HepG2 (cell line): ENCODE data around the gene ESPN. TPM values are rescaled to one million over a fixed set of nuclear protein-coding genes. Genes with fewer than 3 reads are reported as not detected.

ENCODE experiments used
- ATF7-NPFF ChIP-seq: sonication (generic); formaldehyde crosslinking; IDR thresholded peaks from 2 replicates; pipeline ENCODE4 v1.8.1; 2023; ENCODE audit warnings: mild to moderate bottlenecking, low read depth, missing genetic modification reagents, moderate library complexity
- CBX5 ChIP-seq: sonication (generic); formaldehyde crosslinking; IDR thresholded peaks from 2 replicates; pipeline ENCODE4 v1.4.0; 2020; ENCODE audit warnings: missing genetic modification reagents, borderline replicate concordance
- MLLT10 ChIP-seq: sonication (generic); formaldehyde crosslinking; IDR thresholded peaks from 2 replicates; pipeline ENCODE4 v1.4.0; 2020; ENCODE audit warnings: missing genetic modification reagents
- NBN ChIP-seq: fragments of 450-650 bp; conservative IDR thresholded peaks from 2 replicates; pipeline ENCODE4 v1.6.1; 2017
- PPARG ChIP-seq: conservative IDR thresholded peaks from 2 replicates; pipeline ENCODE4 v1.6.1; 2016; ENCODE audit warnings: missing biosample characterization, missing genetic modification reagents
- REPIN1 ChIP-seq: sonication (generic); formaldehyde crosslinking; IDR thresholded peaks from 2 replicates; pipeline ENCODE4 v1.8.0; 2022; ENCODE audit warnings: missing genetic modification reagents, low read depth, mild to moderate bottlenecking, borderline replicate concordance
- SOX5 ChIP-seq: IDR thresholded peaks from 2 replicates; pipeline ENCODE4 v1.6.1; 2016; ENCODE audit warnings: borderline replicate concordance
- SRY ChIP-seq: sonication (generic); formaldehyde crosslinking; IDR thresholded peaks from 2 replicates; pipeline ENCODE4 v1.8.0; 2022; ENCODE audit warnings: mild to moderate bottlenecking, missing genetic modification reagents
- ZFP36L1 ChIP-seq: sonication (generic); formaldehyde crosslinking; IDR thresholded peaks from 2 replicates; pipeline ENCODE4 v1.8.0; 2022; ENCODE audit warnings: mild to moderate bottlenecking, missing genetic modification reagents, moderate library complexity
- ZFP37 ChIP-seq: sonication (generic); formaldehyde crosslinking; IDR thresholded peaks from 2 replicates; pipeline ENCODE4 v1.4.0; 2020; ENCODE audit warnings: missing genetic modification reagents, borderline replicate concordance
- ZFX ChIP-seq: sonication (generic); formaldehyde crosslinking; IDR thresholded peaks from 2 replicates; pipeline ENCODE4 v1.4.0; 2020; ENCODE audit warnings: mild to moderate bottlenecking, low read depth, missing genetic modification reagents, moderate library complexity
- ZNF317 ChIP-seq: sonication (generic); formaldehyde crosslinking; IDR thresholded peaks from 2 replicates; pipeline ENCODE4 v1.5.0; 2020; ENCODE audit warnings: mild to moderate bottlenecking, missing genetic modification reagents
- ZNF326 ChIP-seq: sonication (generic); formaldehyde crosslinking; IDR thresholded peaks from 2 replicates; pipeline ENCODE4 v1.4.0; 2020; ENCODE audit warnings: missing genetic modification reagents, borderline replicate concordance
- ZNF337 ChIP-seq: sonication (generic); formaldehyde crosslinking; IDR thresholded peaks from 2 replicates; pipeline ENCODE4 v1.5.1; 2020; ENCODE audit warnings: missing genetic modification reagents, low read depth, mild to moderate bottlenecking, borderline replicate concordance
- ZNF460 ChIP-seq: sonication (generic); formaldehyde crosslinking; IDR thresholded peaks from 2 replicates; pipeline ENCODE4 v1.5.1; 2020; ENCODE audit warnings: missing genetic modification reagents, mild to moderate bottlenecking, borderline replicate concordance
- ZNF547 ChIP-seq: sonication (generic); formaldehyde crosslinking; IDR thresholded peaks from 2 replicates; pipeline ENCODE4 v1.5.1; 2020; ENCODE audit warnings: mild to moderate bottlenecking, missing genetic modification reagents
- ZNF839 ChIP-seq: sonication (generic); formaldehyde crosslinking; IDR thresholded peaks from 2 replicates; pipeline ENCODE4 v1.4.0; 2020; ENCODE audit warnings: missing genetic modification reagents, mild to moderate bottlenecking, borderline replicate concordance
- ZSCAN21 ChIP-seq: sonication (generic); formaldehyde crosslinking; IDR thresholded peaks from 2 replicates; pipeline ENCODE4 v1.8.0; 2022; ENCODE audit warnings: mild to moderate bottlenecking, missing genetic modification reagents, moderate library complexity, borderline replicate concordance
- ZSCAN22 ChIP-seq: sonication (generic); formaldehyde crosslinking; IDR thresholded peaks from 2 replicates; pipeline ENCODE4 v1.4.0; 2020; ENCODE audit warnings: mild to moderate bottlenecking, missing genetic modification reagents
- polyA plus RNA-seq, 8 experiments: library from polyadenylated mRNA; depleted of rRNA in 3 of 8; stranded (reverse) in 7 of 8; unstranded in 1 of 8; fragments of >200 nt; fragmentation: Illumina TruSeq in 4 of 8; extraction: Trizol in 4 of 8; gene quantifications; 2 replicates each; pipeline versions ENCODE4 v1.2.1 to v1.2.3, GENCODE V29; 2011 to 2016; ENCODE audit warnings: low read depth in 4 of 8, missing spikeins in 1 of 8, mixed read lengths in 1 of 8; ENCODE audit not compliant: insufficient read depth in 1 of 8
- total RNA-seq, 5 experiments: library from RNA; depleted of rRNA; stranded (reverse); fragments of >200 nt; fragmentation: Illumina TruSeq; extraction: Trizol; gene quantifications; 2 replicates each; pipeline ENCODE4 v1.2.3, GENCODE V29; 2016; ENCODE audit warnings: low read depth in 1 of 5
- TF ChIP-seq, protein P1 (sequence below): sonication (generic); formaldehyde crosslinking; IDR thresholded peaks from 2 replicates; pipeline ENCODE4 v1.5.0; 2020; ENCODE audit warnings: mild to moderate bottlenecking, missing genetic modification reagents, borderline replicate concordance
- TF ChIP-seq, protein P2 (sequence below): sonication (generic); formaldehyde crosslinking; IDR thresholded peaks from 2 replicates; pipeline ENCODE4 v1.8.1; 2023; ENCODE audit warnings: mild to moderate bottlenecking, missing genetic modification reagents, borderline replicate concordance
- TF ChIP-seq, protein P3 (sequence below): sonication (generic); formaldehyde crosslinking; IDR thresholded peaks from 2 replicates; pipeline ENCODE4 v1.4.0; 2020; ENCODE audit warnings: mild to moderate bottlenecking, missing genetic modification reagents

Gene ESPN
- total and polyA plus RNA-seq, 2 of the 13 experiments (the other 11 are each of a cell fraction or from before 2014, with no cell fraction given), result 48.6 to 54.2 TPM

- TF ChIP-seq CBX5 (CRISPR knock-in tag) (no peak), ZNF317 (CRISPR knock-in tag) (0 out of 2 replicates have a peak, but pooled peaks have one; percentile 21), ZNF547 (no peak), ZNF337 (CRISPR knock-in tag) (no peak), SRY (0 out of 2 replicates have a peak, but pooled peaks have one; percentile 52), SOX5 (CRISPR knock-in tag) (0 out of 2 replicates have a peak, but pooled peaks have one; percentile 7), ATF7-NPFF (CRISPR knock-in tag) (peak; percentile 61; the same call in 1 of the 2 replicates), NBN (no peak), ZSCAN22 (CRISPR knock-in tag) (no peak), ZFX (CRISPR knock-in tag) (no peak), REPIN1 (CRISPR knock-in tag) (0 out of 2 replicates have a peak, but pooled peaks have one; percentile 21), ZNF326 (CRISPR knock-in tag) (0 out of 2 replicates have a peak, but pooled peaks have one; percentile 12), ZNF460 (no peak), PPARG (no peak), ZNF839 (CRISPR knock-in tag) (no peak; the same call in 1 of the 2 replicates), ZSCAN21 (CRISPR knock-in tag) (peak; percentile 57; the same call in 1 of the 2 replicates), MLLT10 (CRISPR knock-in tag) (no peak), ZFP36L1 (CRISPR knock-in tag) (no peak), ZFP37 (no peak)
- TF ChIP-seq, protein P1, sequence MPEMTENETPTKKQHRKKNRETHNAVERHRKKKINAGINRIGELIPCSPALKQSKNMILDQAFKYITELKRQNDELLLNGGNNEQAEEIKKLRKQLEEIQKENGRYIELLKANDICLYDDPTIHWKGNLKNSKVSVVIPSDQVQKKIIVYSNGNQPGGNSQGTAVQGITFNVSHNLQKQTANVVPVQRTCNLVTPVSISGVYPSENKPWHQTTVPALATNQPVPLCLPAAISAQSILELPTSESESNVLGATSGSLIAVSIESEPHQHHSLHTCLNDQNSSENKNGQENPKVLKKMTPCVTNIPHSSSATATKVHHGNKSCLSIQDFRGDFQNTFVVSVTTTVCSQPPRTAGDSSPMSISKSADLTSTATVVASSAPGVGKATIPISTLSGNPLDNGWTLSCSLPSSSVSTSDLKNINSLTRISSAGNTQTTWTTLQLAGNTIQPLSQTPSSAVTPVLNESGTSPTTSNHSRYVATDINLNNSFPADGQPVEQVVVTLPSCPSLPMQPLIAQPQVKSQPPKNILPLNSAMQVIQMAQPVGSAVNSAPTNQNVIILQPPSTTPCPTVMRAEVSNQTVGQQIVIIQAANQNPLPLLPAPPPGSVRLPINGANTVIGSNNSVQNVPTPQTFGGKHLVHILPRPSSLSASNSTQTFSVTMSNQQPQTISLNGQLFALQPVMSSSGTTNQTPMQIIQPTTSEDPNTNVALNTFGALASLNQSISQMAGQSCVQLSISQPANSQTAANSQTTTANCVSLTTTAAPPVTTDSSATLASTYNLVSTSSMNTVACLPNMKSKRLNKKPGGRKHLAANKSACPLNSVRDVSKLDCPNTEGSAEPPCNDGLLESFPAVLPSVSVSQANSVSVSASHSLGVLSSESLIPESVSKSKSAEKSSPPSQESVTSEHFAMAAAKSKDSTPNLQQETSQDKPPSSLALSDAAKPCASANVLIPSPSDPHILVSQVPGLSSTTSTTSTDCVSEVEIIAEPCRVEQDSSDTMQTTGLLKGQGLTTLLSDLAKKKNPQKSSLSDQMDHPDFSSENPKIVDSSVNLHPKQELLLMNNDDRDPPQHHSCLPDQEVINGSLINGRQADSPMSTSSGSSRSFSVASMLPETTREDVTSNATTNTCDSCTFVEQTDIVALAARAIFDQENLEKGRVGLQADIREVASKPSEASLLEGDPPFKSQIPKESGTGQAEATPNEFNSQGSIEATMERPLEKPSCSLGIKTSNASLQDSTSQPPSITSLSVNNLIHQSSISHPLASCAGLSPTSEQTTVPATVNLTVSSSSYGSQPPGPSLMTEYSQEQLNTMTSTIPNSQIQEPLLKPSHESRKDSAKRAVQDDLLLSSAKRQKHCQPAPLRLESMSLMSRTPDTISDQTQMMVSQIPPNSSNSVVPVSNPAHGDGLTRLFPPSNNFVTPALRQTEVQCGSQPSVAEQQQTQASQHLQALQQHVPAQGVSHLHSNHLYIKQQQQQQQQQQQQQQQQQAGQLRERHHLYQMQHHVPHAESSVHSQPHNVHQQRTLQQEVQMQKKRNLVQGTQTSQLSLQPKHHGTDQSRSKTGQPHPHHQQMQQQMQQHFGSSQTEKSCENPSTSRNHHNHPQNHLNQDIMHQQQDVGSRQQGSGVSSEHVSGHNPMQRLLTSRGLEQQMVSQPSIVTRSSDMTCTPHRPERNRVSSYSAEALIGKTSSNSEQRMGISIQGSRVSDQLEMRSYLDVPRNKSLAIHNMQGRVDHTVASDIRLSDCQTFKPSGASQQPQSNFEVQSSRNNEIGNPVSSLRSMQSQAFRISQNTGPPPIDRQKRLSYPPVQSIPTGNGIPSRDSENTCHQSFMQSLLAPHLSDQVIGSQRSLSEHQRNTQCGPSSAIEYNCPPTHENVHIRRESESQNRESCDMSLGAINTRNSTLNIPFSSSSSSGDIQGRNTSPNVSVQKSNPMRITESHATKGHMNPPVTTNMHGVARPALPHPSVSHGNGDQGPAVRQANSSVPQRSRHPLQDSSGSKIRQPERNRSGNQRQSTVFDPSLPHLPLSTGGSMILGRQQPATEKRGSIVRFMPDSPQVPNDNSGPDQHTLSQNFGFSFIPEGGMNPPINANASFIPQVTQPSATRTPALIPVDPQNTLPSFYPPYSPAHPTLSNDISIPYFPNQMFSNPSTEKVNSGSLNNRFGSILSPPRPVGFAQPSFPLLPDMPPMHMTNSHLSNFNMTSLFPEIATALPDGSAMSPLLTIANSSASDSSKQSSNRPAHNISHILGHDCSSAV (CRISPR knock-in tag), result no peak
- TF ChIP-seq, protein P2, sequence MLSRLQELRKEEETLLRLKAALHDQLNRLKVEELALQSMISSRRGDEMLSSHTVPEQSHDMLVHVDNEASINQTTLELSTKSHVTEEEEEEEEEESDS, result 0 out of 2 replicates have a peak, but pooled peaks have one; percentile 68
- TF ChIP-seq, protein P3, sequence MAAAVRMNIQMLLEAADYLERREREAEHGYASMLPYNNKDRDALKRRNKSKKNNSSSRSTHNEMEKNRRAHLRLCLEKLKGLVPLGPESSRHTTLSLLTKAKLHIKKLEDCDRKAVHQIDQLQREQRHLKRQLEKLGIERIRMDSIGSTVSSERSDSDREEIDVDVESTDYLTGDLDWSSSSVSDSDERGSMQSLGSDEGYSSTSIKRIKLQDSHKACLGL, result 0 out of 2 replicates have a peak, but pooled peaks have one; percentile 40
These were observed 38.0 kb downstream of the ESPN start (continued) for GRCh38 chr1:6462412-6463119.
